ENCODE data around the gene ANO2. TPM values are rescaled to one million over a fixed set of nuclear protein-coding genes. Genes with fewer than 3 reads are reported as not detected.

The ANO2 gene
- polyA plus RNA-seq, 1 donor from 2014 or later, result 1.8 TPM

GRCh38 chr12:5514545-5514944 lies 430.5 kb downstream of the ANO2 start:
- no peak overlapping the region for H2AFZ ChIP-seq (ENCODE audit: low read depth, low read length)

GRCh38 chr12:5514016-5514415 lies 431.0 kb downstream of the ANO2 start:
- no peak overlapping the region for H3K27ac ChIP-seq (ENCODE audit: low read length)
- no peaks in the 10 kb centered on the region for H3K27me3 ChIP-seq (ENCODE audit: insufficient read depth, low read depth, low read length)
- H3K9ac ChIP-seq (ENCODE audit: low read length), result no peak overlapping the region
- no peaks in the 10 kb centered on the region for H3K9me2 ChIP-seq (ENCODE audit: insufficient read depth, low read length)
- H3K4me2 ChIP-seq (ENCODE audit: low read length), result no peak overlapping the region
- H3K9me3 ChIP-seq (ENCODE audit: low read length), result no peaks in the 10 kb centered on the region
- H3F3A ChIP-seq (ENCODE audit: insufficient read depth, low read length, poor library complexity, severe bottlenecking), result no peaks in the 10 kb centered on the region
- H3K4me3 ChIP-seq (ENCODE audit: low read length), result no peak overlapping the region
- no peaks in the 10 kb centered on the region for H3K79me2 ChIP-seq (replicated peaks; ENCODE audit: insufficient read depth, low read length)
- no peak overlapping the region for H2AFZ ChIP-seq (ENCODE audit: low read depth, low read length)
- H4K20me1 ChIP-seq (ENCODE audit: insufficient read depth), result no peaks in the 10 kb centered on the region
- H3K36me3 ChIP-seq (ENCODE audit: insufficient read depth, low read length), result no peaks in the 10 kb centered on the region
- TF ChIP-seq SMC3 (conservative IDR thresholded peaks at IDR 0.05; ENCODE audit: poor library complexity) (no peak), POLR2AphosphoS5 (IDR thresholded peaks at IDR 0.05) (no peak), EZH2 (IDR thresholded peaks at IDR 0.05; ENCODE audit: borderline replicate concordance, insufficient read depth, low read length, poor library complexity, severe bottlenecking) (no peak), TAF1 (IDR thresholded peaks at IDR 0.05; ENCODE audit: low read depth) (no peak), EP300 (conservative IDR thresholded peaks at IDR 0.05; ENCODE audit: poor library complexity, severe bottlenecking) (no peak), RAD21 (conservative IDR thresholded peaks at IDR 0.05) (no peak), MXI1 (conservative IDR thresholded peaks at IDR 0.05; ENCODE audit: poor library complexity, severe bottlenecking) (no peak)
- TF ChIP-seq, protein P1, sequence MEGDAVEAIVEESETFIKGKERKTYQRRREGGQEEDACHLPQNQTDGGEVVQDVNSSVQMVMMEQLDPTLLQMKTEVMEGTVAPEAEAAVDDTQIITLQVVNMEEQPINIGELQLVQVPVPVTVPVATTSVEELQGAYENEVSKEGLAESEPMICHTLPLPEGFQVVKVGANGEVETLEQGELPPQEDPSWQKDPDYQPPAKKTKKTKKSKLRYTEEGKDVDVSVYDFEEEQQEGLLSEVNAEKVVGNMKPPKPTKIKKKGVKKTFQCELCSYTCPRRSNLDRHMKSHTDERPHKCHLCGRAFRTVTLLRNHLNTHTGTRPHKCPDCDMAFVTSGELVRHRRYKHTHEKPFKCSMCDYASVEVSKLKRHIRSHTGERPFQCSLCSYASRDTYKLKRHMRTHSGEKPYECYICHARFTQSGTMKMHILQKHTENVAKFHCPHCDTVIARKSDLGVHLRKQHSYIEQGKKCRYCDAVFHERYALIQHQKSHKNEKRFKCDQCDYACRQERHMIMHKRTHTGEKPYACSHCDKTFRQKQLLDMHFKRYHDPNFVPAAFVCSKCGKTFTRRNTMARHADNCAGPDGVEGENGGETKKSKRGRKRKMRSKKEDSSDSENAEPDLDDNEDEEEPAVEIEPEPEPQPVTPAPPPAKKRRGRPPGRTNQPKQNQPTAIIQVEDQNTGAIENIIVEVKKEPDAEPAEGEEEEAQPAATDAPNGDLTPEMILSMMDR (IDR thresholded peaks at IDR 0.05; ENCODE audit: poor library complexity, severe bottlenecking), result no peak
- TF ChIP-seq, protein P2, sequence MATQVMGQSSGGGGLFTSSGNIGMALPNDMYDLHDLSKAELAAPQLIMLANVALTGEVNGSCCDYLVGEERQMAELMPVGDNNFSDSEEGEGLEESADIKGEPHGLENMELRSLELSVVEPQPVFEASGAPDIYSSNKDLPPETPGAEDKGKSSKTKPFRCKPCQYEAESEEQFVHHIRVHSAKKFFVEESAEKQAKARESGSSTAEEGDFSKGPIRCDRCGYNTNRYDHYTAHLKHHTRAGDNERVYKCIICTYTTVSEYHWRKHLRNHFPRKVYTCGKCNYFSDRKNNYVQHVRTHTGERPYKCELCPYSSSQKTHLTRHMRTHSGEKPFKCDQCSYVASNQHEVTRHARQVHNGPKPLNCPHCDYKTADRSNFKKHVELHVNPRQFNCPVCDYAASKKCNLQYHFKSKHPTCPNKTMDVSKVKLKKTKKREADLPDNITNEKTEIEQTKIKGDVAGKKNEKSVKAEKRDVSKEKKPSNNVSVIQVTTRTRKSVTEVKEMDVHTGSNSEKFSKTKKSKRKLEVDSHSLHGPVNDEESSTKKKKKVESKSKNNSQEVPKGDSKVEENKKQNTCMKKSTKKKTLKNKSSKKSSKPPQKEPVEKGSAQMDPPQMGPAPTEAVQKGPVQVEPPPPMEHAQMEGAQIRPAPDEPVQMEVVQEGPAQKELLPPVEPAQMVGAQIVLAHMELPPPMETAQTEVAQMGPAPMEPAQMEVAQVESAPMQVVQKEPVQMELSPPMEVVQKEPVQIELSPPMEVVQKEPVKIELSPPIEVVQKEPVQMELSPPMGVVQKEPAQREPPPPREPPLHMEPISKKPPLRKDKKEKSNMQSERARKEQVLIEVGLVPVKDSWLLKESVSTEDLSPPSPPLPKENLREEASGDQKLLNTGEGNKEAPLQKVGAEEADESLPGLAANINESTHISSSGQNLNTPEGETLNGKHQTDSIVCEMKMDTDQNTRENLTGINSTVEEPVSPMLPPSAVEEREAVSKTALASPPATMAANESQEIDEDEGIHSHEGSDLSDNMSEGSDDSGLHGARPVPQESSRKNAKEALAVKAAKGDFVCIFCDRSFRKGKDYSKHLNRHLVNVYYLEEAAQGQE (IDR thresholded peaks at IDR 0.05; ENCODE audit: borderline replicate concordance), result no peak

More at GRCh38 chr12:5514545-5514944, 430.5 kb downstream of the ANO2 start:
- Histone ChIP-seq H3K36me3 (ENCODE audit: insufficient read depth, low read length) (no peaks in the 10 kb centered on the region), H3K27ac (ENCODE audit: low read length) (no peak overlapping the region), H3K79me2 (replicated peaks; ENCODE audit: insufficient read depth, low read length) (no peaks in the 10 kb centered on the region), H3K9ac (ENCODE audit: low read length) (no peak overlapping the region), H3K9me3 (ENCODE audit: low read length) (no peaks in the 10 kb centered on the region), H3F3A (ENCODE audit: insufficient read depth, low read length, poor library complexity, severe bottlenecking) (no peaks in the 10 kb centered on the region), H3K27me3 (ENCODE audit: insufficient read depth, low read depth, low read length) (no peaks in the 10 kb centered on the region), H4K20me1 (ENCODE audit: insufficient read depth) (no peaks in the 10 kb centered on the region), H3K4me3 (ENCODE audit: low read length) (no peak overlapping the region), H3K4me2 (ENCODE audit: low read length) (no peak overlapping the region), H3K9me2 (ENCODE audit: insufficient read depth, low read length) (no peaks in the 10 kb centered on the region)
- TF ChIP-seq EP300 (conservative IDR thresholded peaks at IDR 0.05; ENCODE audit: poor library complexity, severe bottlenecking) (no peak), EZH2 (IDR thresholded peaks at IDR 0.05; ENCODE audit: borderline replicate concordance, insufficient read depth, low read length, poor library complexity, severe bottlenecking) (no peak), MXI1 (conservative IDR thresholded peaks at IDR 0.05; ENCODE audit: poor library complexity, severe bottlenecking) (no peak), SMC3 (conservative IDR thresholded peaks at IDR 0.05; ENCODE audit: poor library complexity) (no peak), POLR2AphosphoS5 (IDR thresholded peaks at IDR 0.05) (no peak), RAD21 (conservative IDR thresholded peaks at IDR 0.05) (no peak), TAF1 (IDR thresholded peaks at IDR 0.05; ENCODE audit: low read depth) (no peak)
- TF ChIP-seq, protein P1 (IDR thresholded peaks at IDR 0.05; ENCODE audit: poor library complexity, severe bottlenecking), result no peak
- TF ChIP-seq, protein P2 (IDR thresholded peaks at IDR 0.05; ENCODE audit: borderline replicate concordance), result no peak

All from neural cell (in vitro differentiated cells).